Measurements from ENCODE around the gene SLC25A18.
A peak's percentile ranks its signal among the peaks of the same experiment; 100 is the strongest.

DNA sequence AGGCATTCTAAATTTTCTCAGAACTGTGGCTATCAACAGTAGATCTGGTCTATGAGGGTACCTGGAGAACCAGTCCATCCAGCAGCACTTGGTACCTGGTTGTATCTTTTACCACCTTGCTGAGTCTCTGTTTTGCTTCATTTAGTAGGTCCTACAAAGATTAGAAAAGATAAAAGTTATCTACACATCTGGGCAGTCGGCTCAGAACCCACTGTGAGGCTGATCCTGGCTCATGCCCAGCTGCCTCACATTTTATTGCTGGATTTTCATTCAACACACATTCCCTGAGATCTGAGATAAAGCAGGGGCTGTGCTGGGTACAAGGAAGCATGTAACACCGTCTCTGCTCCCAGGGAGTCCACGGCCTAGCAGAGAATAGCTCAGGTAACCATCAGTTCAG, 37.7 kb downstream of the SLC25A18 start:
- TF ChIP-seq, protein P1, sequence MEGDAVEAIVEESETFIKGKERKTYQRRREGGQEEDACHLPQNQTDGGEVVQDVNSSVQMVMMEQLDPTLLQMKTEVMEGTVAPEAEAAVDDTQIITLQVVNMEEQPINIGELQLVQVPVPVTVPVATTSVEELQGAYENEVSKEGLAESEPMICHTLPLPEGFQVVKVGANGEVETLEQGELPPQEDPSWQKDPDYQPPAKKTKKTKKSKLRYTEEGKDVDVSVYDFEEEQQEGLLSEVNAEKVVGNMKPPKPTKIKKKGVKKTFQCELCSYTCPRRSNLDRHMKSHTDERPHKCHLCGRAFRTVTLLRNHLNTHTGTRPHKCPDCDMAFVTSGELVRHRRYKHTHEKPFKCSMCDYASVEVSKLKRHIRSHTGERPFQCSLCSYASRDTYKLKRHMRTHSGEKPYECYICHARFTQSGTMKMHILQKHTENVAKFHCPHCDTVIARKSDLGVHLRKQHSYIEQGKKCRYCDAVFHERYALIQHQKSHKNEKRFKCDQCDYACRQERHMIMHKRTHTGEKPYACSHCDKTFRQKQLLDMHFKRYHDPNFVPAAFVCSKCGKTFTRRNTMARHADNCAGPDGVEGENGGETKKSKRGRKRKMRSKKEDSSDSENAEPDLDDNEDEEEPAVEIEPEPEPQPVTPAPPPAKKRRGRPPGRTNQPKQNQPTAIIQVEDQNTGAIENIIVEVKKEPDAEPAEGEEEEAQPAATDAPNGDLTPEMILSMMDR (IDR thresholded peaks at IDR 0.05): no peak
- TF ChIP-seq EP300 (IDR thresholded peaks at IDR 0.05): no peak
- TF ChIP-seq POLR2AphosphoS5 (IDR thresholded peaks at IDR 0.05): peak in 2 of 4 donors; percentile 22 to 35
